Activated CD8-positive, alpha-beta T cell treated with anti-CD3 and anti-CD28 coated beads, Interleukin-2, amount 10 ng/mL, durations not matched to agents 7 days and 5 days (primary cell): ENCODE measurements around the gene PLXNA4. TPM values are rescaled to one million over a fixed set of nuclear protein-coding genes. Genes with fewer than 3 reads are reported as not detected.
A peak's percentile ranks its signal among the peaks of the same experiment; 100 is the strongest.

Experiments used
- ATAC-seq: fragments of 150-1000 bp; cut with Tn5 transposase; one replicate; pipeline ENCODE4 v1.10.0; 2021; ENCODE audit warnings: moderate library complexity
- CTCF ChIA-PET: fragments of 350-600 bp; sonication (Branson Sonifier 250); formaldehyde crosslinking; loops from one replicate; lab custom pipeline; 2021; ENCODE audit warnings: antibody characterized with exemption; lab: Charles Lee
- POLR2A ChIA-PET: fragments of 350-600 bp; sonication (Branson Sonifier 250); formaldehyde crosslinking; loops from one replicate; lab custom pipeline; 2021; ENCODE audit warnings: antibody characterized with exemption; lab: Charles Lee
- DNase-seq: peaks from one replicate; pipeline ENCODE4 v3.0.0-alpha.2; 2020
- H3K27ac Mint-ChIP-seq: one replicate; pipeline ENCODE4 v1.8.0; 2021; ENCODE audit warnings: mild to moderate bottlenecking, mixed read lengths
- H3K27me3 Mint-ChIP-seq: one replicate; pipeline ENCODE4 v1.8.0; 2021; ENCODE audit warnings: low read depth, mixed read lengths
- H3K36me3 Mint-ChIP-seq: one replicate; pipeline ENCODE4 v1.8.0; 2021; ENCODE audit warnings: low read depth, mixed read lengths
- H3K4me1 Mint-ChIP-seq: one replicate; pipeline ENCODE4 v1.8.0; 2021; ENCODE audit warnings: low read depth, mixed read lengths
- H3K4me3 Mint-ChIP-seq: one replicate; pipeline ENCODE4 v1.8.0; 2021; ENCODE audit warnings: mild to moderate bottlenecking, mixed read lengths
- H3K9me3 Mint-ChIP-seq: one replicate; pipeline ENCODE4 v1.8.0; 2022; ENCODE audit warnings: mixed read lengths; ENCODE audit not compliant: insufficient read depth
- total RNA-seq, 2 experiments: library from RNA; stranded (reverse); gene quantifications; one replicate each; pipeline ENCODE4 v1.2.3, GENCODE V29; 2021

PLXNA4 gene
- total RNA-seq, 2 experiments from 2014 or later, result 45.4 to 47.2 TPM

GRCh38 chr7:132270517-132270916 is 305.8 kb downstream of the PLXNA4 start:
- POLR2A ChIA-PET, result no interaction called here

GRCh38 chr7:132269718-132270117 is 306.6 kb downstream of the PLXNA4 start:
- Mint-ChIP-seq H3K36me3 (no peaks in the 10 kb centered on the region), H3K9me3 (no peaks in the 10 kb centered on the region), H3K27me3 (peaks cover 10% of the 10 kb centered on the region), H3K4me3 (no peak overlapping the region), H3K4me1 (no peaks in the 10 kb centered on the region), H3K27ac (no peak overlapping the region)
- POLR2A ChIA-PET, result no interaction called here
- ATAC-seq, result no peak
- CTCF ChIA-PET, result no interaction called here
- DNase-seq, result no peak

More at GRCh38 chr7:132270517-132270916, 305.8 kb downstream of the PLXNA4 start:
- H3K4me1 Mint-ChIP-seq, result no peaks in the 10 kb centered on the region
- DNase-seq (peak; percentile 25), ATAC-seq (no peak)
- no peaks in the 10 kb centered on the region for H3K36me3 Mint-ChIP-seq
- no peaks in the 10 kb centered on the region for H3K9me3 Mint-ChIP-seq
- H3K27ac Mint-ChIP-seq, result no peak overlapping the region
- H3K27me3 Mint-ChIP-seq, result peaks cover 14% of the 10 kb centered on the region
- no peak overlapping the region for H3K4me3 Mint-ChIP-seq
- CTCF ChIA-PET, result no interaction called here

- DNase-seq, result no peak
- POLR2A ChIA-PET, result no interaction called here
- H3K36me3 Mint-ChIP-seq, result no peaks in the 10 kb centered on the region
- no peak overlapping the region for H3K4me3 Mint-ChIP-seq
- H3K27me3 Mint-ChIP-seq, result peaks cover 3% of the 10 kb centered on the region
- no peaks in the 10 kb centered on the region for H3K9me3 Mint-ChIP-seq
- CTCF ChIA-PET, result no interaction called here
- no peaks in the 10 kb centered on the region for H3K4me1 Mint-ChIP-seq
- H3K27ac Mint-ChIP-seq, result no peak overlapping the region
- no peak for ATAC-seq
Measured at GRCh38 chr7:132263151-132263550, 313.1 kb downstream of the PLXNA4 start.

GRCh38 chr7:132262160-132262470 is 314.2 kb downstream of the PLXNA4 start:
- ChIA-PET CTCF (no interaction called here), POLR2A (no interaction called here)
- Mint-ChIP-seq H3K4me1 (no peaks in the 10 kb centered on the region), H3K4me3 (no peak overlapping the region), H3K27me3 (peaks cover 3% of the 10 kb centered on the region), H3K27ac (no peak overlapping the region), H3K9me3 (no peaks in the 10 kb centered on the region), H3K36me3 (no peaks in the 10 kb centered on the region)
- no peak for DNase-seq
- no peak for ATAC-seq

- CTCF ChIA-PET, result no interaction called here
Measured at GRCh38 chr7:132261327-132262159, 314.7 kb downstream of the PLXNA4 start.

GRCh38 chr7:132258231-132258630 is 318.0 kb downstream of the PLXNA4 start:
- DNase-seq (no peak), ATAC-seq (no peak)
- peaks cover 3% of the 10 kb centered on the region for H3K27me3 Mint-ChIP-seq
- H3K36me3 Mint-ChIP-seq, result no peaks in the 10 kb centered on the region
- no peak overlapping the region for H3K4me3 Mint-ChIP-seq
- H3K9me3 Mint-ChIP-seq, result no peaks in the 10 kb centered on the region
- H3K4me1 Mint-ChIP-seq, result no peaks in the 10 kb centered on the region
- CTCF ChIA-PET, result no interaction called here
- POLR2A ChIA-PET, result no interaction called here
- no peak overlapping the region for H3K27ac Mint-ChIP-seq

More at GRCh38 chr7:132261327-132262159, 314.7 kb downstream of the PLXNA4 start:
- DNase-seq (no peak), ATAC-seq (no peak)
- H3K4me1 Mint-ChIP-seq, result no peaks in the 10 kb centered on the region
- H3K4me3 Mint-ChIP-seq, result no peak overlapping the region
- H3K36me3 Mint-ChIP-seq, result no peaks in the 10 kb centered on the region
- peaks cover 3% of the 10 kb centered on the region for H3K27me3 Mint-ChIP-seq
- no peaks in the 10 kb centered on the region for H3K9me3 Mint-ChIP-seq
- POLR2A ChIA-PET, result no interaction called here
- H3K27ac Mint-ChIP-seq, result no peak overlapping the region

- H3K4me1 Mint-ChIP-seq, result no peaks in the 10 kb centered on the region
- POLR2A ChIA-PET, result no interaction called here
- peaks cover 3% of the 10 kb centered on the region for H3K27me3 Mint-ChIP-seq
- CTCF ChIA-PET, result no interaction called here
- H3K9me3 Mint-ChIP-seq, result no peaks in the 10 kb centered on the region
- H3K4me3 Mint-ChIP-seq, result no peak overlapping the region
- no peak for ATAC-seq
- no peaks in the 10 kb centered on the region for H3K36me3 Mint-ChIP-seq
- H3K27ac Mint-ChIP-seq, result no peak overlapping the region
- DNase-seq, result no peak
Measured at GRCh38 chr7:132257253-132257652, 319.0 kb downstream of the PLXNA4 start.

- Mint-ChIP-seq H3K27me3 (peaks cover 3% of the 10 kb centered on the region), H3K36me3 (no peaks in the 10 kb centered on the region), H3K4me1 (no peaks in the 10 kb centered on the region), H3K9me3 (no peaks in the 10 kb centered on the region), H3K27ac (no peak overlapping the region), H3K4me3 (no peak overlapping the region)
- ATAC-seq (no peak), DNase-seq (peak; percentile 23)
- ChIA-PET CTCF (no interaction called here), POLR2A (no interaction called here)
Measured at GRCh38 chr7:132256721-132257212, 319.5 kb downstream of the PLXNA4 start.

GRCh38 chr7:132255898-132256297 is 320.4 kb downstream of the PLXNA4 start:
- Mint-ChIP-seq H3K27ac (no peak overlapping the region), H3K4me1 (no peaks in the 10 kb centered on the region), H3K4me3 (no peak overlapping the region), H3K27me3 (peaks cover 3% of the 10 kb centered on the region), H3K36me3 (no peaks in the 10 kb centered on the region), H3K9me3 (no peaks in the 10 kb centered on the region)
- ATAC-seq (no peak), DNase-seq (no peak)
- POLR2A ChIA-PET, result no interaction called here
- CTCF ChIA-PET, result no interaction called here

- Mint-ChIP-seq H3K4me3 (no peak overlapping the region), H3K27me3 (peaks cover 2% of the 10 kb centered on the region), H3K27ac (no peak overlapping the region), H3K9me3 (no peaks in the 10 kb centered on the region), H3K36me3 (no peaks in the 10 kb centered on the region), H3K4me1 (no peaks in the 10 kb centered on the region)
- CTCF ChIA-PET, result no interaction called here
- POLR2A ChIA-PET, result no interaction called here
- DNase-seq (no peak), ATAC-seq (no peak)
Measured at GRCh38 chr7:132255115-132255797, 321.0 kb downstream of the PLXNA4 start.

GRCh38 chr7:132254455-132254854 is 321.8 kb downstream of the PLXNA4 start:
- no peaks in the 10 kb centered on the region for H3K36me3 Mint-ChIP-seq
- POLR2A ChIA-PET, result no interaction called here

GRCh38 chr7:132252793-132253100 is 323.5 kb downstream of the PLXNA4 start:
- Mint-ChIP-seq H3K36me3 (no peaks in the 10 kb centered on the region), H3K4me1 (no peaks in the 10 kb centered on the region), H3K27ac (no peak overlapping the region), H3K27me3 (peaks cover 2% of the 10 kb centered on the region), H3K9me3 (no peaks in the 10 kb centered on the region), H3K4me3 (no peak overlapping the region)
- POLR2A ChIA-PET, result no interaction called here
- CTCF ChIA-PET, result no interaction called here
- no peak for ATAC-seq
- no peak for DNase-seq

More at GRCh38 chr7:132254455-132254854, 321.8 kb downstream of the PLXNA4 start:
- Mint-ChIP-seq H3K9me3 (no peaks in the 10 kb centered on the region), H3K27ac (no peak overlapping the region), H3K4me3 (no peak overlapping the region), H3K4me1 (no peaks in the 10 kb centered on the region), H3K27me3 (peaks cover 2% of the 10 kb centered on the region)
- no peak for ATAC-seq
- CTCF ChIA-PET, result no interaction called here
- no peak for DNase-seq
